ENCODE data around the gene TSPAN15. TPM values are rescaled to one million over a fixed set of nuclear protein-coding genes. Genes with fewer than 3 reads are reported as not detected.
A peak's percentile ranks its signal among the peaks of the same experiment; 100 is the strongest.

TSPAN15 gene
- total RNA-seq, 2 donors from 2014 or later = 6.6 to 7.7 TPM

DNA sequence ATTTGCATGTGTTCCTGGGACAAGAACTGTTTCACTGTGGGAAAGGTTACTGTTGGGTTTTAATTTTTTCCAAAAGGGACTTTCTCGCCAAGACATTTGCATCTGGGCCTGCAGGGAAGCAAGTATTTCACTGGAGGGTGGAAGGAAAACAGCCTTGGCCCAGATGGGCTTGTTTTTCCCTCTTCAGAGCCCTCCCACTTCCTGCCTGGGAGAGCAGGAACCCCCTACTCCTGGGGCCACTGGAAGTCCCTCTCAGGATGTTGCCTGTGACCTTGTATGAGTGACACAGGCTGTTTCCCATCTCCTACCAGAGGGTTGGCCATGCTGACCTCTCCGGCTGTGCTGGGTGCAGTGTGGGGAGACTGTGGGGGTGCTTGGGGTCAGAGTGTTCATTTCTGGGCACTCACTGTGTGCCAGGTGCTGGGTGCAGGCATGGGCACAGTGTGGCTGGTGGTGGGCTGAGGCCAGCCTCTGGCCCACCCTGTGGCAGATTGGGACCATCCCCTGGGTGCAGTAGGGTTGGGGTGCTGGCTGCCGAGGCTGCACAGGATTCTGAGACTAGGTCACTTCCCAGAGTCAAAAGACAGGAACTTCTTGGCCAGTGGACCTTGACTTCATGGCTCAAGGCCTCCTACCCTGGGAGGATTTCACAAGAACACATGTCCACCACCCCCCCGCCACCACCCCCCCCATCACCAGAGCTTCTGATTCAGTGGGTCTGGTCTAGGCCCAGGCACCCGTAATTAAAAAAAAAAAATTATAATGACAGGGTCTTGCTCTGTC lies 10.2 kb downstream of the TSPAN15 start:
- Histone ChIP-seq H3K4me3 (no peak overlapping the region), H3K9me3 (no peaks in the 10 kb centered on the region), H3K27me3 (no peaks in the 10 kb centered on the region), H3K36me3 (no peaks in the 10 kb centered on the region), H3K4me1 (peaks cover 0 to 73% of the 10 kb centered on the region in 2 donors), H3K27ac (peak overlapping the region; percentile 44 to 49)
- TF ChIP-seq, protein P1, sequence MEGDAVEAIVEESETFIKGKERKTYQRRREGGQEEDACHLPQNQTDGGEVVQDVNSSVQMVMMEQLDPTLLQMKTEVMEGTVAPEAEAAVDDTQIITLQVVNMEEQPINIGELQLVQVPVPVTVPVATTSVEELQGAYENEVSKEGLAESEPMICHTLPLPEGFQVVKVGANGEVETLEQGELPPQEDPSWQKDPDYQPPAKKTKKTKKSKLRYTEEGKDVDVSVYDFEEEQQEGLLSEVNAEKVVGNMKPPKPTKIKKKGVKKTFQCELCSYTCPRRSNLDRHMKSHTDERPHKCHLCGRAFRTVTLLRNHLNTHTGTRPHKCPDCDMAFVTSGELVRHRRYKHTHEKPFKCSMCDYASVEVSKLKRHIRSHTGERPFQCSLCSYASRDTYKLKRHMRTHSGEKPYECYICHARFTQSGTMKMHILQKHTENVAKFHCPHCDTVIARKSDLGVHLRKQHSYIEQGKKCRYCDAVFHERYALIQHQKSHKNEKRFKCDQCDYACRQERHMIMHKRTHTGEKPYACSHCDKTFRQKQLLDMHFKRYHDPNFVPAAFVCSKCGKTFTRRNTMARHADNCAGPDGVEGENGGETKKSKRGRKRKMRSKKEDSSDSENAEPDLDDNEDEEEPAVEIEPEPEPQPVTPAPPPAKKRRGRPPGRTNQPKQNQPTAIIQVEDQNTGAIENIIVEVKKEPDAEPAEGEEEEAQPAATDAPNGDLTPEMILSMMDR (IDR thresholded peaks at IDR 0.05) = no peak
- DNase-seq (ENCODE audit: low spot score) = no peak

DNA sequence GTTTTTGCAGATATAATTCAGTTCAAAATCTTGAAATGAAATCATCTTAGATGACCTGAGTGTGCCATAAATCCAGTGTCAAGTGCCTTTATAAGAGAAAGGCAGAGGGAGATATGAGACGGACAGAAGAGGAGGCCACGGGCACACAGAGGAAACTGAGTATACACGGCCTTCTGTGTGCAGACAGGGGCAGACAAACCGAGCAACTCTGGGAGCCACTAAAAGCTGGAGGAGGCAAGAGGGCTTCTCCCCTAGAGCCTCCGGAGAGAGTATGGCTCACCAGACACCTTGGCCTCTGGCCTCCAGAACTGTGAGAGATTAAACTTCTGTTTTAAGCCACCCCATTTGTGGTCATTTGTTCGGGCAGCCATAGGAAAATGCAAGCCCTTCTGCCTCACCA lies 12.6 kb downstream of the TSPAN15 start:
- Histone ChIP-seq H3K4me1 (peaks cover 0 to 64% of the 10 kb centered on the region in 2 donors), H3K27ac (peak overlapping the region; percentile 60 to 61), H3K9me3 (no peaks in the 10 kb centered on the region), H3K4me3 (no peak overlapping the region), H3K36me3 (no peaks in the 10 kb centered on the region), H3K27me3 (no peaks in the 10 kb centered on the region)
- TF ChIP-seq, protein P1 (IDR thresholded peaks at IDR 0.05) = no peak
- no peak for DNase-seq (ENCODE audit: low spot score)

DNA sequence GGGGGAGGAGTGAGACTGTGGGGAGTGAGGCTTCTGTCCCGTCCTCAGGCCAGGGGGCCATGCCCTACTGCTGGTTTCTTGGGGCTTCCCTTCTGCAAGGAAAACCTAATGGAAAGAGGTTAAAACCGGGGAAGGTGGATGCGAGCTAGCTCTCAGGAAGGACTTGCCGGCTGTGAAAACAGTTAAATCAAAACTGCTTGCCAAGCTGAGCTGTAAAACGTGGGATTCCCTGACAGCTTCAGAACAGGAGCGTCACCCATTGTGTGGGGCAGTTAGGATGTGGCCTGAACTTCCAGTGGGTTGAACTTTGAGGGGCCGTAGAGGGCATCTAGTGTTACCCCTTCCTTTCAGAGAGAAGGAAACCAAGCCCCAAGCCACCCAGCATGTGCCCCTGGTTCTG lies 13.1 kb downstream of the TSPAN15 start:
- H3K4me3 ChIP-seq = no peak overlapping the region
- no peaks in the 10 kb centered on the region for H3K27me3 ChIP-seq
- no peaks in the 10 kb centered on the region for H3K36me3 ChIP-seq
- peaks cover 0 to 70% of the 10 kb centered on the region in 2 donors for H3K4me1 ChIP-seq
- no peaks in the 10 kb centered on the region for H3K9me3 ChIP-seq
- no peak for DNase-seq (ENCODE audit: low spot score)
- TF ChIP-seq, protein P1 (IDR thresholded peaks at IDR 0.05) = no peak
- H3K27ac ChIP-seq = peak overlapping the region; percentile 60 to 61

DNA sequence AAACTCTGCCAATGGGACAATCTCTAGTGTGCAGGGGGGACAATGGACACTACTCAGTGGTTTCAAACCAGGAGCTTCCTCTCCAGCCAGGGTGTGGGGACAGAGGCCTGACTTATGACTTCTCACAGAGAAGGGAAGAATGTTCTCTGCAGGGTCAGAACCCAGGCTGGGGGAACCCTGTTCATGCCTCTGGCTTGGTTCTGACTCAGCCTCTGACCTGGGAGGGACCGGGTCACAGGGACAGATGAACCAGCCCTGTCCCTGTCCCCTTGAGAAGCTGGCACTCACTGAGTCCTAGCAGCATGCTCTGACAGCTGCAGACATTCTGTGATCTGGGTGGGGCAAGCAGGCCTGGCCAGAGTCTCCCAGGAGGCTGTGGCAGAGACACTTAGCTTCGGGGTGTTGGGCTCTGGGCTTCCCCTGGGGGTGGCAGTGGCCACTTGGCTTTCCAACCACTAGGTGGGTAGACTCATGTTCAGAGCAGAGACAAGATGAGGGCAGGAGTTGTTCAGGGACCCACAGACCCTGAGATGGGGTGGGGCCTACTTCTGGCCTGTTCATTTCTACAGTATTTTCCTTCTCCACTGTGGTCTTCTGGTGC lies 13.6 kb downstream of the TSPAN15 start:
- TF ChIP-seq, protein P1 (IDR thresholded peaks at IDR 0.05) = no peak
- H3K4me3 ChIP-seq = no peak overlapping the region
- peak; percentile 66 for DNase-seq (ENCODE audit: low spot score)
- no peaks in the 10 kb centered on the region for H3K9me3 ChIP-seq
- peak overlapping the region; percentile 60 to 61 for H3K27ac ChIP-seq
- H3K27me3 ChIP-seq = no peaks in the 10 kb centered on the region
- peaks cover 0 to 69% of the 10 kb centered on the region in 2 donors for H3K4me1 ChIP-seq
- H3K36me3 ChIP-seq = no peaks in the 10 kb centered on the region

DNA sequence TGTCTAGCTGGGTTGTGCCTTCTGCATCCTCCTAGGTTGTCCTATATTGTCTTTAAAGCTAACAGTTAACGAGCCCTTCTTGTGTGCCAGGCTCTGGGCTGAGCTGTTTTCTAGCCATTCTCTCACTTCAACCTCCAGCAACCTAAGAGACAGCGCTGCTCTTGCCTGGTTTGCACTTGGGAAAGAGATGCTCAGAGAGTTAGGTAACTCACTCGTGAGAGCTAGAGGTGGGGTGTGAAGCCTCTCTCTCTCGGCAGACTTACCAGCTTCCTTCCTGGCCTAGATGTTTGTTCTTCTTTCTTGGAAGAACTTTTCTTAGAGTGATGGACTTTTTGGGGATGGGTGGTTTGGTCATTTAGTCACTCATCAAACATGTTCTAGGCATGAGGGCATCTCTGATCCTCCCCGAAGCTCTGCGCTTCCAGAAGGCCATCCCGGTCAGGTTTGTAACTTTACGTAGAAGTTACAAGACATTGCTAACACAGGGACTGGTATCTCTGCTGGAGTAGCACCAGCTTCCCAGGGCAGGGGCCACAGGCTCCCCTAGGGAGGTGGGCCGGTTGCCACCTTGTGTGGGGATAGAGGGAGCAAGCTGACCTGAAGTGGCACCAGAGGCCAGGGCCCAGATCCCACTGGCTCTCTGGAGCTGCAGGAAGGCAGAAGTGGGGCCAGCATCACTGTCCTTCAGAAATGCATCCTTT lies 14.3 kb downstream of the TSPAN15 start:
- H3K27me3 ChIP-seq = no peaks in the 10 kb centered on the region
- TF ChIP-seq, protein P1 (IDR thresholded peaks at IDR 0.05) = no peak
- H3K9me3 ChIP-seq = no peaks in the 10 kb centered on the region
- no peaks in the 10 kb centered on the region for H3K36me3 ChIP-seq
- peak overlapping the region; percentile 60 to 61 for H3K27ac ChIP-seq
- DNase-seq (ENCODE audit: low spot score) = no peak
- no peak overlapping the region for H3K4me3 ChIP-seq
- H3K4me1 ChIP-seq = peaks cover 0 to 62% of the 10 kb centered on the region in 2 donors

All from right atrium auricular region (tissue), 2 donors.